ENCODE data around the gene EPAS1. TPM values are rescaled to one million over a fixed set of nuclear protein-coding genes. Genes with fewer than 3 reads are reported as not detected.

The EPAS1 gene
- polyA plus RNA-seq, 1 of the 3 experiments (the other 2 are of a cell fraction), result 69.2 TPM

DNA sequence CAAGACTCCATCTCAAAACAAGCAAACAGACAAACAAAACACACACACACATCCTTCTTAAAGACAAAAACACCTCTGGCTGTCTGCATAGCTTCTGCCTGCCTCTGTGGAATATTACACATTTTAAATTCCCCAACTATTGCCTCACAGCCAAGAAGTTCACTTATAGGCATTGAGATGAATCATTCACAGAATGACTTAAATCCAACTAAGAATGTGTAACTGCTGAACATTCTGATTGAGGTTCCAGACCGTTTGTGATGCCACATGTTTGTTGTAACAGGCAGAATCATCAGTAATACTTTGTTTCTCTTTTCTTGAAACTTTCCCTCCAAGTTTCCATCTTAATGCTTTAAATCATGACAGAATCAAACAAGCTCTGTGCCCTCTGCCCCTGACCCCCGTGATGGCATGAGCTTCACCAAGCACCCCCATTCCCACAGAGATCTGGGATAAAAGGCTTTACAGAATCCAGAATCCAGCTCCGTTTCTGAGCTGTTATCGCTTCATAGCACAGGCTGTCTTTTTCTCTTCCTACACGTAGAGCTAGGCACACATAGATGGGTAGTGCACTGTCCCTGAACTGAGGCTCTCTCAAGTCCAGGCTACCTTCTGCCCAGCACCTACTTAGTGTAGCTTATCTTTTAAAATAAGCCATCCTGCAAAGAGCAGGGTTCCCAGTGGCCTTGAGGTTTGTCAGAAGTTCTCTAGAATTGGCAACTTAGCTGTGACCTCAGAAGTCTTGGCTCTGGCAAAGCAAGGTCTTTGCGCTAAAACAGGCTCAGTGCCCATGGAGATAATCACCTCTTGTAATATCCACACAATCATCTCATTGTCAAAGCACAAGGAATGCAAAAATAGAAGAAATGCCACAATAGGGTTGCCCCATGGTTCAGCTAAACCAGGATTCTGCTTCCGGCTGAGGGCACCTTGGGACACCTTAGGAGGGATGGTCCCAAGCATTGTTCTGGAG is 32.9 kb downstream of the EPAS1 start (continued):
- TF ChIP-seq, protein P1, sequence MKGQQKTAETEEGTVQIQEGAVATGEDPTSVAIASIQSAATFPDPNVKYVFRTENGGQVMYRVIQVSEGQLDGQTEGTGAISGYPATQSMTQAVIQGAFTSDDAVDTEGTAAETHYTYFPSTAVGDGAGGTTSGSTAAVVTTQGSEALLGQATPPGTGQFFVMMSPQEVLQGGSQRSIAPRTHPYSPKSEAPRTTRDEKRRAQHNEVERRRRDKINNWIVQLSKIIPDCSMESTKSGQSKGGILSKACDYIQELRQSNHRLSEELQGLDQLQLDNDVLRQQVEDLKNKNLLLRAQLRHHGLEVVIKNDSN (IDR thresholded peaks at IDR 0.05; ENCODE audit: borderline replicate concordance, low read depth), result no peak
- TF ChIP-seq FOXM1 (IDR thresholded peaks at IDR 0.05; ENCODE audit: low read depth) (no peak), CTCF (IDR thresholded peaks at IDR 0.05) (no peak), POLR2AphosphoS5 (IDR thresholded peaks at IDR 0.05; ENCODE audit: low read depth, low read length) (peak; percentile 82; the same call in 1 of the 2 replicates), TEAD4 (IDR thresholded peaks at IDR 0.05; ENCODE audit: borderline replicate concordance, insufficient read depth) (peak; percentile 68; the same call in 1 of the 2 replicates), RFX5 (IDR thresholded peaks at IDR 0.05; ENCODE audit: low read length) (no peak), GATA2 (CRISPR knock-in tag; IDR thresholded peaks at IDR 0.05) (no peak), ELF1 (IDR thresholded peaks at IDR 0.05) (no peak)
- TF ChIP-seq, protein P2, sequence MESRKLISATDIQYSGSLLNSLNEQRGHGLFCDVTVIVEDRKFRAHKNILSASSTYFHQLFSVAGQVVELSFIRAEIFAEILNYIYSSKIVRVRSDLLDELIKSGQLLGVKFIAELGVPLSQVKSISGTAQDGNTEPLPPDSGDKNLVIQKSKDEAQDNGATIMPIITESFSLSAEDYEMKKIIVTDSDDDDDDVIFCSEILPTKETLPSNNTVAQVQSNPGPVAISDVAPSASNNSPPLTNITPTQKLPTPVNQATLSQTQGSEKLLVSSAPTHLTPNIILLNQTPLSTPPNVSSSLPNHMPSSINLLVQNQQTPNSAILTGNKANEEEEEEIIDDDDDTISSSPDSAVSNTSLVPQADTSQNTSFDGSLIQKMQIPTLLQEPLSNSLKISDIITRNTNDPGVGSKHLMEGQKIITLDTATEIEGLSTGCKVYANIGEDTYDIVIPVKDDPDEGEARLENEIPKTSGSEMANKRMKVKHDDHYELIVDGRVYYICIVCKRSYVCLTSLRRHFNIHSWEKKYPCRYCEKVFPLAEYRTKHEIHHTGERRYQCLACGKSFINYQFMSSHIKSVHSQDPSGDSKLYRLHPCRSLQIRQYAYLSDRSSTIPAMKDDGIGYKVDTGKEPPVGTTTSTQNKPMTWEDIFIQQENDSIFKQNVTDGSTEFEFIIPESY (IDR thresholded peaks at IDR 0.05; ENCODE audit: borderline replicate concordance, low read depth), result no peak
- TF ChIP-seq, protein P3, sequence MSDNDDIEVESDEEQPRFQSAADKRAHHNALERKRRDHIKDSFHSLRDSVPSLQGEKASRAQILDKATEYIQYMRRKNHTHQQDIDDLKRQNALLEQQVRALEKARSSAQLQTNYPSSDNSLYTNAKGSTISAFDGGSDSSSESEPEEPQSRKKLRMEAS (IDR thresholded peaks at IDR 0.05; ENCODE audit: low read depth), result peak; percentile 82; the same call in 1 of the 2 replicates

GRCh38 chr2:46331109-46331766 is 34.0 kb downstream of the EPAS1 start:
- no peaks in the 10 kb centered on the region for H3K9me2 ChIP-seq
- H3K4me2 ChIP-seq, result peak overlapping the region; percentile 79
- H3F3A ChIP-seq (replicated peaks; ENCODE audit: insufficient read depth), result peaks cover 69% of the 10 kb centered on the region
- H3K36me3 ChIP-seq (replicated peaks in 1 of 2; ENCODE audit: control insufficient read depth in 1 of 2, insufficient read depth in 2 of 2, low read length in 1 of 2), result peaks cover 0 to 2% of the 10 kb centered on the region in 2 experiments
- H3K4me1 ChIP-seq (ENCODE audit: control insufficient read depth in 1 of 2, insufficient read depth in 2 of 2, low read depth in 1 of 2, low read length in 1 of 2), result peaks cover 68 to 96% of the 10 kb centered on the region in 2 experiments
- peak; percentile 81 for DNase-seq
- H2AFZ ChIP-seq (ENCODE audit: low read depth), result no peak overlapping the region
- H3K79me2 ChIP-seq (ENCODE audit: insufficient read depth), result peaks cover 82% of the 10 kb centered on the region
- H3K27ac ChIP-seq (ENCODE audit: low read depth in 2 of 2, low read length in 1 of 2), result peak overlapping the region; percentile 100
- H4K20me1 ChIP-seq (ENCODE audit: insufficient read depth), result no peaks in the 10 kb centered on the region
- H3K27me3 ChIP-seq (ENCODE audit: insufficient read depth), result no peaks in the 10 kb centered on the region
- no peaks in the 10 kb centered on the region for H3K9me3 ChIP-seq
- H3K4me3 ChIP-seq (ENCODE audit: low read depth in 2 of 2, low read length in 1 of 2), result peak overlapping the region; percentile 13 to 24; a peak in 3 of 4 replicates
- 19% methylated on average over 8 of the region's 8 CpGs for WGBS (ENCODE audit: low lambda C conversion rate)
- POLR2A ChIA-PET, result interaction anchor here (1.1 to 3.8 kb wide), 7 partner anchors 9 to 36 kb away, joined by 4 to 12 read pairs (median 9); partner anchors contain the start of gene EPAS1
- H3K9ac ChIP-seq, result peak overlapping the region; percentile 62
- CTCF ChIA-PET, result interaction anchor here (0.9 to 17.7 kb wide), 11 partner anchors 9 to 320 kb away, joined by 3 to 194 read pairs (median 17); partner anchors contain the start of gene EPAS1
- no peak; the same call in 1 of the 2 replicates for TF ChIP-seq SMC3 (IDR thresholded peaks at IDR 0.05; ENCODE audit: low read depth, low read length)
- TF ChIP-seq GABPA (IDR thresholded peaks at IDR 0.05; ENCODE audit: low read depth), result no peak; the same call in 1 of the 2 replicates
- no peak for TF ChIP-seq MEF2A (IDR thresholded peaks at IDR 0.05; ENCODE audit: borderline replicate concordance, low read depth)
- no peak for TF ChIP-seq FOXM1 (IDR thresholded peaks at IDR 0.05; ENCODE audit: low read depth)
- TF ChIP-seq USF2 (IDR thresholded peaks at IDR 0.05; ENCODE audit: borderline replicate concordance, low read depth, low read length), result no peak
- TF ChIP-seq POLR2AphosphoS5 (IDR thresholded peaks at IDR 0.05; ENCODE audit: low read depth, low read length), result peak; percentile 93
- no peak for TF ChIP-seq IRF3 (IDR thresholded peaks at IDR 0.05; ENCODE audit: low read depth, low read length)
- peak; percentile 50; the same call in 1 of the 2 replicates for TF ChIP-seq RXRA (IDR thresholded peaks at IDR 0.05; ENCODE audit: borderline replicate concordance, low read depth)
- TF ChIP-seq MXI1 (IDR thresholded peaks at IDR 0.05; ENCODE audit: low read depth, low read length), result no peak; the same call in none of the 2 replicates
- no peak for TF ChIP-seq RFX5 (IDR thresholded peaks at IDR 0.05; ENCODE audit: low read length)
- peak; percentile 99 for TF ChIP-seq TCF12 (IDR thresholded peaks at IDR 0.05)
- peak; percentile 72 for TF ChIP-seq GATA2 (CRISPR knock-in tag; IDR thresholded peaks at IDR 0.05)
- TF ChIP-seq ELF1 (IDR thresholded peaks at IDR 0.05), result no peak
- TF ChIP-seq NRF1 (IDR thresholded peaks at IDR 0.05; ENCODE audit: low read depth, low read length), result no peak
- TF ChIP-seq YY1 (IDR thresholded peaks at IDR 0.05; ENCODE audit: low read depth), result peak; percentile 39; the same call in 1 of the 2 replicates
- TF ChIP-seq NFIC (IDR thresholded peaks at IDR 0.05; ENCODE audit: borderline replicate concordance), result peak; percentile 77
